Hematopoietic multipotent progenitor cell (in vitro differentiated cells): ENCODE measurements around the gene GSN. TPM values are rescaled to one million over a fixed set of nuclear protein-coding genes. Genes with fewer than 3 reads are reported as not detected.

Experiments
- DNase-seq, 3 donors: peaks; one replicate each; pipeline ENCODE4 v3.0.0-alpha.2; 2011 to 2015; ENCODE audit warnings: low read depth in 2 of 3, low spot score in 2 of 3
- total RNA-seq: library from RNA; depleted of rRNA; stranded (reverse); fragments of >200 nt; gene quantifications from one replicate; pipeline ENCODE4 v1.2.3, GENCODE V29; 2012

GSN gene
- total RNA-seq, 1 donor, result 384 TPM

GRCh38 chr9:121322037-121322736, 54.2 kb downstream of the GSN start:
- DNase-seq, result peak in 1 of 3 donors; percentile 37

- no peak for DNase-seq
Observed at GRCh38 chr9:121322737-121323448, 54.9 kb downstream of the GSN start.

- DNase-seq, result no peak
Observed at GRCh38 chr9:121323449-121324151, 55.6 kb downstream of the GSN start.

- no peak for DNase-seq
Observed at GRCh38 chr9:121324316-121324715, 56.4 kb downstream of the GSN start.

GRCh38 chr9:121324755-121325154, 56.8 kb downstream of the GSN start:
- DNase-seq, result no peak

GRCh38 chr9:121325387-121325786, 57.4 kb downstream of the GSN start:
- no peak for DNase-seq

- no peak for DNase-seq
Observed at GRCh38 chr9:121326130-121326838, 58.3 kb downstream of the GSN start.

GRCh38 chr9:121326901-121327613, 59.1 kb downstream of the GSN start:
- no peak for DNase-seq

GRCh38 chr9:121328476-121328875, 60.5 kb downstream of the GSN start:
- DNase-seq, result no peak

GRCh38 chr9:121328876-121329681, 61.1 kb downstream of the GSN start:
- peak in 1 of 3 donors; percentile 23 for DNase-seq

- no peak for DNase-seq
Observed at GRCh38 chr9:121331549-121331948, 63.6 kb downstream of the GSN start.

- no peak for DNase-seq
Observed at GRCh38 chr9:121331992-121332685, 64.2 kb downstream of the GSN start.

GRCh38 chr9:121333950-121334773, 66.2 kb downstream of the GSN start:
- no peak for DNase-seq

- no peak for DNase-seq
Observed at GRCh38 chr9:121336665-121337064, 68.7 kb downstream of the GSN start.

GRCh38 chr9:121339437-121339836, 71.5 kb downstream of the GSN start:
- DNase-seq, result no peak

GRCh38 chr9:121340676-121341392, 72.9 kb downstream of the GSN start:
- no peak for DNase-seq

GRCh38 chr9:121344184-121344583, 76.2 kb downstream of the GSN start:
- no peak for DNase-seq
